Keratinocyte (primary cell): ENCODE measurements around the gene SIGLEC9. TPM values are rescaled to one million over a fixed set of nuclear protein-coding genes. Genes with fewer than 3 reads are reported as not detected.
A peak's percentile ranks its signal among the peaks of the same experiment; 100 is the strongest.
"Not testable (repeated sequence)": the region's sequence is repeated elsewhere in the genome, so short reads cannot be mapped to it uniquely, and the experiment has no call there.

ENCODE experiments used
- DNase-seq: peaks from one replicate; pipeline ENCODE4 v3.0.0-alpha.2; 2011; ENCODE audit warnings: low read depth, missing footprints, low spot score
- FAIRE-seq: peaks from 2 replicates; lab custom pipeline; 2011; peaks lifted over from hg19 to GRCh38; lab: Jason Lieb, UNC
- H2AFZ ChIP-seq: 2 replicates; pipeline ENCODE4 v1.6.0; 2012; ENCODE audit warnings: low read length, control low read depth, inconsistent platforms; ENCODE audit not compliant: control insufficient read depth
- H3K27ac ChIP-seq: 2 replicates; pipeline ENCODE4 v1.5.1; 2011; ENCODE audit warnings: low read length; ENCODE audit not compliant: control insufficient read depth, insufficient read depth
- H3K27me3 ChIP-seq: 3 replicates; pipeline ENCODE4 v1.6.0; 2011; ENCODE audit warnings: low read length; ENCODE audit not compliant: control insufficient read depth, insufficient read depth; ENCODE audit errors: extremely low read depth
- H3K36me3 ChIP-seq, 2 experiments: 2 replicates in 1 of 2; 3 replicates in 1 of 2; pipeline ENCODE4 v1.5.1; 2011; ENCODE audit warnings: low read length in 2 of 2, mild to moderate bottlenecking in 1 of 2; ENCODE audit not compliant: control insufficient read depth in 2 of 2, insufficient read depth in 2 of 2; ENCODE audit errors: extremely low read depth in 1 of 2
- H3K4me1 ChIP-seq: 3 replicates; pipeline ENCODE4 v1.5.1; 2011; ENCODE audit warnings: low read length; ENCODE audit not compliant: control insufficient read depth, insufficient read depth; ENCODE audit errors: extremely low read depth
- H3K4me2 ChIP-seq: 3 replicates; pipeline ENCODE4 v1.6.0; 2011; ENCODE audit warnings: low read depth, low read length; ENCODE audit not compliant: control insufficient read depth, insufficient read depth; ENCODE audit errors: extremely low read depth
- H3K4me3 ChIP-seq, 3 experiments: fragments of 200-600 bp in 1 of 3; sonication (generic) in 1 of 3; 2 replicates in 2 of 3; 3 replicates in 1 of 3; pipeline ENCODE4 v1.5.1; 2011 to 2016; ENCODE audit warnings: low read length in 3 of 3, mild to moderate bottlenecking in 3 of 3, control low read depth in 2 of 3, inconsistent platforms in 1 of 3, low read depth in 1 of 3, mixed read lengths in 1 of 3, mixed run types in 1 of 3, moderate library complexity in 1 of 3; ENCODE audit not compliant: control insufficient read depth in 2 of 3, insufficient read depth in 2 of 3; ENCODE audit errors: extremely low read depth in 1 of 3
- H3K79me2 ChIP-seq: 2 replicates; pipeline ENCODE4 v1.6.0; 2012; ENCODE audit warnings: low read length; ENCODE audit not compliant: control insufficient read depth, insufficient read depth
- H3K9ac ChIP-seq: 3 replicates; pipeline ENCODE4 v1.6.0; 2011; ENCODE audit warnings: low read length; ENCODE audit not compliant: control insufficient read depth, insufficient read depth; ENCODE audit errors: extremely low read depth
- H3K9me1 ChIP-seq: 3 replicates; pipeline ENCODE4 v1.6.0; 2011; ENCODE audit warnings: low read length; ENCODE audit not compliant: control insufficient read depth, insufficient read depth; ENCODE audit errors: extremely low read depth
- H3K9me3 ChIP-seq: 2 replicates; pipeline ENCODE4 v1.5.1; 2012; ENCODE audit warnings: low read depth, low read length; ENCODE audit not compliant: control insufficient read depth
- H4K20me1 ChIP-seq: 3 replicates; pipeline ENCODE4 v1.6.0; 2011; ENCODE audit warnings: low read length; ENCODE audit not compliant: control insufficient read depth, insufficient read depth; ENCODE audit errors: extremely low read depth
- EZH2 ChIP-seq: IDR thresholded peaks from one replicate; pipeline ENCODE4 v1.6.1; 2012; ENCODE audit warnings: inconsistent platforms, mild to moderate bottlenecking, low read length, moderate library complexity
- dilution Hi-C: fragments of 300-500 bp; cut with MboI; formaldehyde crosslinking; loops from one replicate; pipeline ENCODE4 v1.7.0; 2020; ENCODE audit warnings: low sequenced_read_pairs; ENCODE audit not compliant: extremely low pct_ligation_motif_present
- polyA plus RNA-seq, 5 experiments: library from polyadenylated mRNA; depleted of rRNA in 3 of 5; stranded (reverse) in 3 of 5; stranded (forward) in 1 of 5; unstranded in 1 of 5; fragments of >200 nt; gene quantifications; 1 replicate in 1 of 5; 2 replicates in 3 of 5; 3 replicates in 1 of 5; pipeline versions ENCODE4 v1.2.1 to v1.2.3, GENCODE V29; 2011 to 2012; ENCODE audit warnings: missing spikeins in 2 of 5, low read depth in 1 of 5, low replicate concordance in 1 of 5
- TF ChIP-seq, protein P1 (sequence below), 3 experiments: IDR thresholded peaks in 1 of 3; conservative IDR thresholded peaks in 1 of 3; optimal IDR thresholded peaks in 1 of 3; 2 replicates in 2 of 3; 3 replicates in 1 of 3; pipeline versions ENCODE3 to v1.5.1; 2011; ENCODE audit warnings: low read length in 3 of 3, mild to moderate bottlenecking in 3 of 3, moderate library complexity in 2 of 3, control low read depth in 1 of 3, inconsistent platforms in 1 of 3; ENCODE audit not compliant: insufficient read depth in 2 of 3; ENCODE audit errors: extremely low read depth in 1 of 3

SIGLEC9 gene
- polyA plus RNA-seq, 1 donor (not counting 4 experiments of a cell fraction or from before 2014, with no cell fraction given), result not detected

DNA sequence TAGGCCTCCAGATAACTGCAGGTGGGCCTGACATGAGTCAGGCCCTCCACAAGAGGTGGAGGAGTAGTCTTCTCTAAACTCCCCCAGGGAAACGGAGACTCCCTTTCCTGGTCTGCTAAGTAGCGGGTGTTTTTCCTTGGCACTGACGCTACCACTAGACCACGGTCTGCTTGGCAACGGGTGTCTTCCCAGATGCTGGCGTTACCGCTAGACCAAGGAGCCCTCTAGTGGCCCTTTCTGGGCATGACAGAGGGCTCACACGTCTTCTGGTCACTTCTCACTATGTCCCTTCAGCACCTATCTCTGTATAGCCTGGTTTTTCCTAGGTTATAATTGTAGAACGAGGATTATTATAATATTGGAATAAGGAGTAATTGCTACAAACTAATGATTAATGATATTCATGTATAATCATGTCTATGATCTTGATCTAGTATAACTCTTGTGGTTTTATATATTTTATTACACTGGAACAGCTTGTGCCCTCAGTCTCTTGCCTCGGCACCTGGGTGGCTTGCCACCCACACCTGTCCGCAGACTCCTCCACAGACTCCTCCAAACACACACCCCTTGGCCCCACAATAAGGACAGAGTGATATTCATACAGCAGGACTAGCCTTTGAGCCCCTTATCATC, 44.7 kb downstream of the SIGLEC9 start:
- dilution Hi-C loops, H3K79me2 ChIP-seq, H3K27ac ChIP-seq, H3K9me1 ChIP-seq, H3K9ac ChIP-seq, H3K4me1 ChIP-seq, H3K4me3 ChIP-seq, DNase-seq, H2AFZ ChIP-seq, H3K9me3 ChIP-seq, H3K27me3 ChIP-seq, FAIRE-seq, H4K20me1 ChIP-seq, H3K36me3 ChIP-seq, H3K4me2 ChIP-seq: not testable (repeated sequence)
- TF ChIP-seq, protein P1, sequence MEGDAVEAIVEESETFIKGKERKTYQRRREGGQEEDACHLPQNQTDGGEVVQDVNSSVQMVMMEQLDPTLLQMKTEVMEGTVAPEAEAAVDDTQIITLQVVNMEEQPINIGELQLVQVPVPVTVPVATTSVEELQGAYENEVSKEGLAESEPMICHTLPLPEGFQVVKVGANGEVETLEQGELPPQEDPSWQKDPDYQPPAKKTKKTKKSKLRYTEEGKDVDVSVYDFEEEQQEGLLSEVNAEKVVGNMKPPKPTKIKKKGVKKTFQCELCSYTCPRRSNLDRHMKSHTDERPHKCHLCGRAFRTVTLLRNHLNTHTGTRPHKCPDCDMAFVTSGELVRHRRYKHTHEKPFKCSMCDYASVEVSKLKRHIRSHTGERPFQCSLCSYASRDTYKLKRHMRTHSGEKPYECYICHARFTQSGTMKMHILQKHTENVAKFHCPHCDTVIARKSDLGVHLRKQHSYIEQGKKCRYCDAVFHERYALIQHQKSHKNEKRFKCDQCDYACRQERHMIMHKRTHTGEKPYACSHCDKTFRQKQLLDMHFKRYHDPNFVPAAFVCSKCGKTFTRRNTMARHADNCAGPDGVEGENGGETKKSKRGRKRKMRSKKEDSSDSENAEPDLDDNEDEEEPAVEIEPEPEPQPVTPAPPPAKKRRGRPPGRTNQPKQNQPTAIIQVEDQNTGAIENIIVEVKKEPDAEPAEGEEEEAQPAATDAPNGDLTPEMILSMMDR (optimal IDR thresholded peaks at IDR 0.05 in 1 of 3, IDR thresholded peaks at IDR 0.05 in 1 of 3, conservative IDR thresholded peaks at IDR 0.05 in 1 of 3; ENCODE audit: extremely low read depth in 1 of 3, insufficient read depth in 2 of 3, low read length in 3 of 3), result peak; percentile 27 to 77 (median 65)

DNA sequence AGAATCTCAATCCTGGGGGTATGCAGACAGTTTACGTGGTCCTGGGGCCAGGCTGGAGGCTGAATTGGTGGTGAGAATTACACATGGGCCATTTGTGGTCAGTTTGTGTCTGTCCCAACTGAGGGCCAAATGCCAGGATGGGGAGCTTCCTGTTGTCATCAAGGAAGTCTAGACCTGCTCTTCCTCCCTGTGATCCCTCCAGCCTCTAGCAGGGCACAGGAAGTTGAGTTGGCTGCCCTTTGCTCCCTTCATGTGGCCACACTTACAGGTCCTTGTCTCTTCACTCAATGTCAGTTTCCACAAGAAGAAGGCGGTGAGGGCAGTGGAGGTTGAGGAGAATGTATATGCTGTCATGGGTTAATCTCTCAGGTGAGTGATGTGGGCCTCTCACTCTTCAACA, 47.5 kb downstream of the SIGLEC9 start:
- Histone ChIP-seq H3K79me2 (no peaks in the 10 kb centered on the region), H3K36me3 (no peaks in the 10 kb centered on the region), H3K9me3 (no peaks in the 10 kb centered on the region), H3K27me3 (no peaks in the 10 kb centered on the region), H3K27ac (no peak overlapping the region), H3K4me1 (no peaks in the 10 kb centered on the region), H3K4me2 (no peak overlapping the region), H4K20me1 (no peaks in the 10 kb centered on the region), H3K9me1 (no peaks in the 10 kb centered on the region), H3K4me3 (no peak overlapping the region), H2AFZ (no peak overlapping the region), H3K9ac (no peak overlapping the region)
- TF ChIP-seq, protein P1 (optimal IDR thresholded peaks at IDR 0.05 in 1 of 3, IDR thresholded peaks at IDR 0.05 in 1 of 3, conservative IDR thresholded peaks at IDR 0.05 in 1 of 3; ENCODE audit: extremely low read depth in 1 of 3, insufficient read depth in 2 of 3, low read length in 3 of 3), result no peak
- TF ChIP-seq EZH2, result no peak
- FAIRE-seq, result no peak
- no peak for DNase-seq
- dilution Hi-C loops, result no loop called here
